ENCODE data around the gene ARPP21.

The ARPP21 gene

DNA sequence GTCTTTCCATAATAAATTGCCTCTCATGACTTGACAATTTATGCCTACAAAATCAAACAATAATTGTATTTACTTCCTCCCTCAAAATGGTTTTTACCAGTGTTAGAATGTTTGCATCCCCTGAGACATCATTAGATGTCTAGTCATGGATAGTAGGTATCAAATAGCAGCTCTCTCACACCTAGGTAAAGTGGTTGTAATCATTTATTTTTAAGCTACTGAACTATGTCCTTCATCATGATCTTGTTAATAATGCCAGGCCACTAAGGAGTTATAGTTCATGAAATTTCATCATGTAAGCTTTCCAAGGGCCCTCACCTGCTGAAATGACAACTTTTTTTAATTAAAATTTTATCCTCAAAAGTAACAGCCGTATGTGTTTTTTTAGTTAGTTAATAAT lies 134.1 kb downstream of the ARPP21 start:
- TF ChIP-seq, protein P1, sequence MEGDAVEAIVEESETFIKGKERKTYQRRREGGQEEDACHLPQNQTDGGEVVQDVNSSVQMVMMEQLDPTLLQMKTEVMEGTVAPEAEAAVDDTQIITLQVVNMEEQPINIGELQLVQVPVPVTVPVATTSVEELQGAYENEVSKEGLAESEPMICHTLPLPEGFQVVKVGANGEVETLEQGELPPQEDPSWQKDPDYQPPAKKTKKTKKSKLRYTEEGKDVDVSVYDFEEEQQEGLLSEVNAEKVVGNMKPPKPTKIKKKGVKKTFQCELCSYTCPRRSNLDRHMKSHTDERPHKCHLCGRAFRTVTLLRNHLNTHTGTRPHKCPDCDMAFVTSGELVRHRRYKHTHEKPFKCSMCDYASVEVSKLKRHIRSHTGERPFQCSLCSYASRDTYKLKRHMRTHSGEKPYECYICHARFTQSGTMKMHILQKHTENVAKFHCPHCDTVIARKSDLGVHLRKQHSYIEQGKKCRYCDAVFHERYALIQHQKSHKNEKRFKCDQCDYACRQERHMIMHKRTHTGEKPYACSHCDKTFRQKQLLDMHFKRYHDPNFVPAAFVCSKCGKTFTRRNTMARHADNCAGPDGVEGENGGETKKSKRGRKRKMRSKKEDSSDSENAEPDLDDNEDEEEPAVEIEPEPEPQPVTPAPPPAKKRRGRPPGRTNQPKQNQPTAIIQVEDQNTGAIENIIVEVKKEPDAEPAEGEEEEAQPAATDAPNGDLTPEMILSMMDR (IDR thresholded peaks at IDR 0.05): no peak

DNA sequence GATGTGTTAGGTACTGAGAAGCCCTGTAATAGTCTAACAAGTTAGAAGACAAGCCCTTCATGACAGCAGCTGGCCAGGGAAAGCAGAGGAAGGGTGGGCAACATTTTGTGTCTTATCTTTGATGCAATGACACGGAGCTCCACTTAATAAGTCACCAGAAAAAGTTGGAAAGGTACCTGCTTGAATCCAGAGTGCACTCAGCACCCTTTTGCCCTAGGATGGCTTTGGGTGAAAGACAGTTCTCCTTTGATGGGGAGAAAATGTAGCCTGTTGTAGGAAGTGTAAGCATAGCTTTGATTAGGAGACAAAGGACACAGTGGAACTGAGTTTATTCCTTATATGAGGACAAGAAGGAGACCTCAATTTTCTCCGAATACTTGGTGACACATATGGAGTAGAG lies 137.0 kb downstream of the ARPP21 start:
- TF ChIP-seq, protein P1 (IDR thresholded peaks at IDR 0.05): no peak

DNA sequence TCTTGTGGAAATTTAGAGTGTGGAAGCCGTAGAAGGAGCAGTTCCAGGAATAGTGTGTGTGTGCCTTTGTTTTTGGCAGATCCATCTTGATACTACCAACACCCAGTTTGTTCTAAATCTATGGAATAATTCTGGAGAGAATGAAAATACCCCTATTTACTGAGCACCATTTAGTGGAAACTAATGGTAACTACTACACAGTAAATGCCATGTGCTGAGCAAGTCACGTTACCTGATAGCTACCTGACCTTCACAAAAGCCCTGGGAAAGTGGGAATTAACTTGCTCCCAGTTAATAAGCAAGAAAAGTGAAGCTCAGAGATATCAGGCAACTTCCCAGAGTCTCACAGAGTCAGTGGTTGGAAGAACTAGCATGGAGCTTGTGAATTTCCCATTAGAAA lies 137.7 kb downstream of the ARPP21 start:
- TF ChIP-seq, protein P1 (IDR thresholded peaks at IDR 0.05): no peak

DNA sequence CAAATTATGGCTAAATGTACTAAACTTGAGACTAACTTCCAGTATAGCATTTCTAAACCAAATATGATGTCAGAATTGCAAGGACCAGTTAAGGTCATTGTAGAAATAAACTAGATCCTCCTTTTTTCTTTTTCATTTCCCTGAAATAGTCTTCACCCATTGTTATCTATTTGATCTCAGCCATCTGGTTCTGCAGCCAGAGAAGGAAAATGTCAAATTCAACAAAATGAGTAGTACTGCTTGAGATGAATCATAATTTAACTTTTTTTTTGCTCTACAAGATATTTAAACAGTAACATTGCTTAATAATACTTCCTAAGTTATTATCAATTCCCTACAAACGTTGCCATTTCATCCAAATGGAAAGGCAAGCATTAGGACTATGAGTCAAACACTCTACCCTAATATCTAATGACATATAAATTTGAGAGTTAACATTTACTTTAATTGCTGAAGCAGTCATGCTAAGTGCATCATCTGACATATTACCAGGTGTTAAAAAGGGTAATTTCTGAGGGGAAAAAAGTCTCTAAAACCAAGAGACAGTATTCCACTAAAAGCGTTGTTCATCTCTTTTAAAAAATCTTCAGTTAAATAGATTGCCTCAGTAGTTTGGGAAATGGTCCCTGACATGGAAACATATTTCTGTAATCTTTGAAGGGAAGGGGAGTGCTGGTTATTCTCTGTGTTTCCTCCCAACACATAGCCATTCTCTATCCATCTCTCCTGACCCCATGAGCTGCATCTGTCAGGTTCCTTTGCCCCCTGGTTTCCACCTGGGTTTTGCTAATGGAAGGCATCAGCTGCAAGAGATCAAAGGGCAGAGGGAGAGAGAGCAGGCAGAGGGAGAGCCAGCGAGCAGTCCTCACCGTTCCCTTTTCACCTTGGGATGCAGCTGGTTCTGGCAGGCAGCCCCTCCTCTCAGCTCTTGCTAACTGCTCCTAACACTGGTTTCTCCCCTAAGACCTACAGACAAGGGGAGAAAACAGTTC lies 138.5 kb downstream of the ARPP21 start:
- TF ChIP-seq, protein P1 (IDR thresholded peaks at IDR 0.05): no peak

DNA sequence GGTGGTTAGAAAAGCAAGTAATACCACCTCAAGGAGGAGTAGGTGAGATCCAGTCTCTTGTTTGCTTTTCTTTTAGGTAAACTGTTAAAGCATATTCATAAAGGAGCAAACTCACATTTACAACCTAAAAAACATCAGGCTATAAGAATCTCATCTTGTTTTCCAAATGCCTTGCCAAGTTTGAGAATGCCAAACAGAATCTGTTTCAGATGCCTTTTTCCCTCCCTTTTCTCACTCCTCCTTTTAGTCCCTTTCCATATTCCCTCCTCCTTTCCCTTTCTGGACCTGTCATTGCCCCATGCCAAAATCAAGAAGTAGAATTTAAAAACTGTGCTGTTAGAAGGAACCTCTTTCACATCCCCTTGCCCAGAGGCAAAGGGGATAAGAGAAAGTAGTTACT lies 140.3 kb downstream of the ARPP21 start:
- TF ChIP-seq, protein P1 (IDR thresholded peaks at IDR 0.05): no peak

DNA sequence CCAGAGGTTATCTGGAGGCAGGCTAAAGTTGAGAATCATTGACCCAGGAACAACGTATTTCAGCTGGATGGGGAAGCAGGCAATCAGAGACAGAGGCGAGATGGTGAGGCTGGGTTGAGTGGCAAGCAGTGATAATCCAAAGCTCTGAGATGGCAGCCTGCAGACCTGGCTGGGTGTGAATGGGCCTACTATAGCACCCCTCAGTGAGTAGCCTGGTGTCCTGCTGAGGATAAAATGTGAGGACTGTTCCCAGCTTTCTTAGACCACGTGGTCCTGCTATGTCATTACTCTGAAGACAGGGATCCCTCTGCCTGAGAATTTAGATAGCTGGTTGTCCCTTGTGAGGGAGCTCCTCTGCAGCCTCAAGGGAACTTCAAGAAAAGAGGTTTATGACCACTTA lies 141.5 kb downstream of the ARPP21 start:
- TF ChIP-seq, protein P1 (IDR thresholded peaks at IDR 0.05): no peak

DNA sequence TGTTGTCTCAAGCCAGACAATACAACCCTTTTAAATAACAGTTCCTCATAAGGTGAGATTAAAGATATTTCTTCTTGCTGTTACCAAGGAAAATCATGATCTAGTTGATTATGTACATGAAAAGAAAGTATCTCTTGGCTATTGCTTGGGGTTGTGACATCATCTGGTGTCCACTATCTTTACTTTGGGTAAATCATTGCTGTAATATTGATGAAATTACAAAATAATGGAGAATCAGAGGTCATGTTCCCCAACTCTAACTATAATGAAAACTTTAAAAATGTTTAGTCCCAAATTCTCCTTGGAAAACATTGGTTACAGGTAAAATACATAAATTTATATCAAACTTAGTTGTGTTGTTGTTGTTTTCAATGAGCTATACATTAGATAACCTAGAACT lies 142.2 kb downstream of the ARPP21 start:
- TF ChIP-seq, protein P1 (IDR thresholded peaks at IDR 0.05): no peak

Measured in LNCAP (cell line).